ENCODE measurements around the gene NHLRC2. TPM values are rescaled to one million over a fixed set of nuclear protein-coding genes. Genes with fewer than 3 reads are reported as not detected.

The NHLRC2 gene
- total RNA-seq, 1 donor from 2014 or later: 30.1 TPM

DNA sequence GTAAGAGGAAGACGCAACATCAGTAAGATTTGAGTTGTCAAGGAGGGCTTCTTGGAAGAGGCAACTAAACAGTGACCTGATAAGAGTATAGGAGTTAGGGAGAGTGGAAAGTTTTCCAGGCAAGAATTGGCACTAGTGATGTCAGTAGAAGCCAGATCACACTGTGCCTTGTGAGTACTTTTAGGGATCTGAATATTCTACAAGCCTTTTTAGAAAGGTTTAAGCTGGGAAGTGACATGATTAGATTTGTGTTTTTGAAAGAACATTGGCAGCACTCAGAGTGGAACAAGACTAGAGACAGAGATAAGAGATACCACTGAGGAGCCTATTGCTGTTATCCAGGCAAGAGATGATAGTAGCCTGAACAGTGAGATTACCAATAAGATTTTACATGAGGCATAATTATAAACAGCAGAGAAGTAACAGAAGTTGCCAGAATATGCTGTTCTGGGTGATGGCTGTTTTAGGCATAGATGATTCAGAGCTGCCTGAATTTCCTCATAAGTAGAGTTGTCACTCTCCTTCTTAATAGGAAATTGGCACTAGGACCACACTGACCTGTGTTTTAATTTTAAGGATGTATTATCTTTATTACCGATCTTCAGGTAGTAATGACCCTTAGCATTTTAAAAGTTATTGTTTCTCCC is 45.6 kb downstream of the NHLRC2 start:
- H3K4me3 ChIP-seq (ENCODE audit: low read depth, low read length): no peak overlapping the region
- DNase-seq (ENCODE audit: low read depth): no peak
- TF ChIP-seq, protein P1, sequence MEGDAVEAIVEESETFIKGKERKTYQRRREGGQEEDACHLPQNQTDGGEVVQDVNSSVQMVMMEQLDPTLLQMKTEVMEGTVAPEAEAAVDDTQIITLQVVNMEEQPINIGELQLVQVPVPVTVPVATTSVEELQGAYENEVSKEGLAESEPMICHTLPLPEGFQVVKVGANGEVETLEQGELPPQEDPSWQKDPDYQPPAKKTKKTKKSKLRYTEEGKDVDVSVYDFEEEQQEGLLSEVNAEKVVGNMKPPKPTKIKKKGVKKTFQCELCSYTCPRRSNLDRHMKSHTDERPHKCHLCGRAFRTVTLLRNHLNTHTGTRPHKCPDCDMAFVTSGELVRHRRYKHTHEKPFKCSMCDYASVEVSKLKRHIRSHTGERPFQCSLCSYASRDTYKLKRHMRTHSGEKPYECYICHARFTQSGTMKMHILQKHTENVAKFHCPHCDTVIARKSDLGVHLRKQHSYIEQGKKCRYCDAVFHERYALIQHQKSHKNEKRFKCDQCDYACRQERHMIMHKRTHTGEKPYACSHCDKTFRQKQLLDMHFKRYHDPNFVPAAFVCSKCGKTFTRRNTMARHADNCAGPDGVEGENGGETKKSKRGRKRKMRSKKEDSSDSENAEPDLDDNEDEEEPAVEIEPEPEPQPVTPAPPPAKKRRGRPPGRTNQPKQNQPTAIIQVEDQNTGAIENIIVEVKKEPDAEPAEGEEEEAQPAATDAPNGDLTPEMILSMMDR (conservative IDR thresholded peaks at IDR 0.05; ENCODE audit: low read depth, low read length): no peak

DNA sequence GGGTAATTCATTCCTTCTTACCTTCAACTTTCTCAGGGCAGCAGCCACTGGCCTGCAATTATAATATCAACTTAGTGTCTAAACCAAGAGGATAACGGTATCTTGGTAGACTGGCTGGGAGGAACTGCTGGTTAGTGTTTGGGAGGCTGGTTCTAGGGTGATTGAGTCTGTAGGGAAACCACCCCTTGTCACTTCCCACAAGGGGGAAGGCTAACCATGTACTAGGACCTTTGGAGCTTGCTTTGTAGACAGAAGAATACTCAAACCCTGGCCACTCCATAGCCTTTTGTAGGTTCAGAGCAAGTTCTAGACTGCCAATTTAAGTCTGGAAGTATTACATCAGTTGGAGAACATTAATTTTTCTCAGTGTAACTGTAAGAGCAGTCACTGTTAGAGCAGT is 51.3 kb downstream of the NHLRC2 start:
- H3K4me3 ChIP-seq (ENCODE audit: low read depth, low read length): no peak overlapping the region
- no peak for DNase-seq (ENCODE audit: low read depth)
- TF ChIP-seq, protein P1 (conservative IDR thresholded peaks at IDR 0.05; ENCODE audit: low read depth, low read length): no peak

- TF ChIP-seq, protein P1 (conservative IDR thresholded peaks at IDR 0.05; ENCODE audit: low read depth, low read length): no peak
- DNase-seq (ENCODE audit: low read depth): no peak
Observed at GRCh38 chr10:113907166-113907565, 52.7 kb downstream of the NHLRC2 start.

GRCh38 chr10:113908236-113908635 is 53.8 kb downstream of the NHLRC2 start:
- DNase-seq (ENCODE audit: low read depth): no peak
- TF ChIP-seq, protein P1 (conservative IDR thresholded peaks at IDR 0.05; ENCODE audit: low read depth, low read length): no peak
- H3K4me3 ChIP-seq (ENCODE audit: low read depth, low read length): no peak overlapping the region

More at GRCh38 chr10:113907166-113907565, 52.7 kb downstream of the NHLRC2 start:
- no peak overlapping the region for H3K4me3 ChIP-seq (ENCODE audit: low read depth, low read length)

DNA sequence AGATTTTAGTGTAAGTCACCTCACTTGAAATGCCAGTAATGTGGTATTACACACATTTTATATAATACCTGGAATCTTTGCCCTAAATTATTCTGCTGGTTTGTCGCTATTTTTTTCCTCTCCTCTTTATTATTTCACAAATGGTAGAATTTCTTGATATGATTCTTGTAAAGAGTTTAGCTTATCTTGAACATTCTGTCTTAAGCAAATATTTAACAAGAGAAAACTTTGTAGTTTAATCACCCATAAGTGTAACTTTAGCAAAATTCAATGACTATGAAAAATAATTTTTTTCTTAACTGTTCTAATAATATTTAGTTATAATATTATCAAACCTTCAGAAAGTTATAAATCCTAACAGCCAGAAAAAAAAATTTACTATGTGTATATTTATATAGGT is 56.7 kb downstream of the NHLRC2 start:
- TF ChIP-seq, protein P1 (conservative IDR thresholded peaks at IDR 0.05; ENCODE audit: low read depth, low read length): no peak

DNA sequence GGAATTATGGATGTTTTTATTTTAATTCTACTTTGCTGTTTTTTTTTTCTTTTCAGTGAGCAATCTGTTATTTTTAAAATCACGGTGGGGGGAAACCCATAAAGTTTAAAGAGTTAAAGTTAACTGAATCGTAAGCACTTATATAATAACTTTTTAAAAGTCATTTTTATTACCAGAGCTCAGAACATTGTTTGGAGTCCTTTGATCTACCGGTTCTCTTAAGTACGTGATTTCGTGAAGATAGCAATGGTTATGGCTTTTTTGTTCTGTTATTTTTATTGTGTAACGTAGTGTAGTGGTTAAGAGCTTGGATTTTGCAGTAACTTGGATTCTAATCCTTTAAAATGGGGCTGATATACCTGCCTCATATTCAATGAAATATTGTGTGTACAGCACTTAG is 57.4 kb downstream of the NHLRC2 start:
- TF ChIP-seq, protein P1 (conservative IDR thresholded peaks at IDR 0.05; ENCODE audit: low read depth, low read length): no peak
- DNase-seq (ENCODE audit: low read depth): no peak
- no peak overlapping the region for H3K4me3 ChIP-seq (ENCODE audit: low read depth, low read length)

More for the DNA sequence above, 56.7 kb downstream of the NHLRC2 start:
- H3K4me3 ChIP-seq (ENCODE audit: low read depth, low read length): no peak overlapping the region
- DNase-seq (ENCODE audit: low read depth): no peak

DNA sequence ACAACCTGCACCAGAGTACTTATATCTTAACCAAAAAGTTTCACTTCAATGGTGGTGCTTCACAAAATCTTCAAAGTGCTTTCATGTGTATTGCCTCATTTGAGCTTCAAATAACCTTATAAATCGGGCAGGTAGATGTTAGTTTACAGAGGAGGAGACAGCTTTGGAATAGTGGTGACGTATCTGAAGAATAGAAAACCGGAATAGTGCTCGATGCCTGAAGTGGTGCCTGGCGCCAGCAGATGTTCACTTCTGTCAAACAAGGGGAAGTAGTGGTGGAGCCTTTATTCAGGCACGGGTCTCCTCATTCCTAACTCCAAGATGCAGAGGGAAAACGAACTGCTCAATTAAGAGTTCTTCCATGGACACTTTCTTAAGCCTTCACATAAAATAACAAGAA is 58.1 kb downstream of the NHLRC2 start:
- TF ChIP-seq, protein P1 (conservative IDR thresholded peaks at IDR 0.05; ENCODE audit: low read depth, low read length): no peak
- DNase-seq (ENCODE audit: low read depth): no peak
- H3K4me3 ChIP-seq (ENCODE audit: low read depth, low read length): no peak overlapping the region
